IMR-90 (cell line): ENCODE results near the gene APAF1. TPM values are rescaled to one million over a fixed set of nuclear protein-coding genes. Genes with fewer than 3 reads are reported as not detected.

Experiments
- ATAC-seq: fragments of 200-7000 bp; cut with Tn5 transposase; 2 replicates; pipeline ENCODE4 v1.9.1; 2020; ENCODE audit warnings: low read depth, mild to moderate bottlenecking, moderate library complexity
- BruUV-seq: library from RNA; stranded (reverse); fragments of 400-500 nt; replicated peaks from 2 replicates; lab custom pipeline; 2021; lab: Mats Ljungman, UMichigan
- CTCF ChIA-PET: fragments of 300-600 bp; formaldehyde crosslinking; extraction: SDS; loops from one replicate; lab custom pipeline; 2021; ENCODE audit warnings: antibody characterized with exemption; lab: Yijun Ruan, JAX
- POLR2A ChIA-PET: fragments of 300-600 bp; sonication (Branson Sonifier 250); formaldehyde crosslinking; loops from one replicate; lab custom pipeline; 2022; ENCODE audit warnings: antibody characterized with exemption; ENCODE audit not compliant: unreplicated experiment; lab: Charles Lee
- DNase-seq: peaks from one replicate; pipeline ENCODE4 v3.0.0; 2013
- H2AFZ ChIP-seq: replicated peaks from 2 replicates; pipeline ENCODE3; 2013; ENCODE audit warnings: low read length, mild to moderate bottlenecking; ENCODE audit not compliant: poor library complexity
- H2AK5ac ChIP-seq: 2 replicates; pipeline ENCODE4 v1.6.1; 2013; ENCODE audit warnings: low read depth, low read length, inconsistent platforms
- H2AK9ac ChIP-seq: replicated peaks from 2 replicates; pipeline ENCODE3; 2013; ENCODE audit warnings: mild to moderate bottlenecking, low read depth, low read length, moderate library complexity; ENCODE audit not compliant: poor library complexity
- H2BK120ac ChIP-seq: 2 replicates; pipeline ENCODE4 v1.6.1; 2013; ENCODE audit warnings: low read depth, low read length, inconsistent platforms
- H2BK15ac ChIP-seq: 3 replicates; pipeline ENCODE4 v1.6.1; 2013; ENCODE audit warnings: low read depth, low read length, inconsistent platforms
- H2BK20ac ChIP-seq: 2 replicates; pipeline ENCODE4 v1.6.1; 2013; ENCODE audit warnings: low read depth, mild to moderate bottlenecking, inconsistent platforms, low read length, moderate library complexity
- H2BK5ac ChIP-seq: 2 replicates; pipeline ENCODE4 v1.6.1; 2013; ENCODE audit warnings: mild to moderate bottlenecking, low read depth, low read length, inconsistent platforms; ENCODE audit not compliant: poor library complexity, severe bottlenecking
- H3K14ac ChIP-seq: replicated peaks from 2 replicates; pipeline ENCODE4 v1.6.1; 2013; ENCODE audit warnings: low read depth, low read length, inconsistent platforms
- H3K18ac ChIP-seq: 2 replicates; pipeline ENCODE4 v1.6.1; 2013; ENCODE audit warnings: low read depth, low read length, control low read depth
- H3K23ac ChIP-seq: 2 replicates; pipeline ENCODE4 v1.6.1; 2013; ENCODE audit warnings: low read depth, low read length, inconsistent platforms
- H3K27ac ChIP-seq: 2 replicates; pipeline ENCODE4 v1.5.1; 2013; ENCODE audit warnings: mild to moderate bottlenecking, control low read depth, low read length; ENCODE audit not compliant: insufficient read depth
- H3K27me3 ChIP-seq: 2 replicates; pipeline ENCODE4 v1.6.1; 2013; ENCODE audit warnings: low read length; ENCODE audit not compliant: control insufficient read depth, insufficient read depth
- H3K36me3 ChIP-seq: 2 replicates; pipeline ENCODE4 v1.6.1; 2013; ENCODE audit warnings: low read length, mixed read lengths; ENCODE audit not compliant: control insufficient read depth, insufficient read depth
- H3K4ac ChIP-seq: 2 replicates; pipeline ENCODE4 v1.6.1; 2013; ENCODE audit warnings: low read depth, low read length, inconsistent platforms
- H3K4me1 ChIP-seq: 2 replicates; pipeline ENCODE4 v1.6.1; 2013; ENCODE audit warnings: low read length, mixed read lengths; ENCODE audit not compliant: control insufficient read depth, insufficient read depth
- H3K4me2 ChIP-seq: 2 replicates; pipeline ENCODE4 v1.6.1; 2013; ENCODE audit warnings: low read depth, mild to moderate bottlenecking, control low read depth, low read length, moderate library complexity
- H3K4me3 ChIP-seq: 2 replicates; pipeline ENCODE4 v1.5.1; 2013; ENCODE audit warnings: low read depth, mild to moderate bottlenecking, control low read depth, low read length, moderate library complexity; ENCODE audit not compliant: insufficient read depth
- H3K56ac ChIP-seq: 2 replicates; pipeline ENCODE4 v1.6.1; 2013; ENCODE audit warnings: low read length, inconsistent platforms; ENCODE audit not compliant: insufficient read depth; ENCODE audit errors: extremely low read depth
- H3K79me1 ChIP-seq, 2 experiments: 2 replicates each; pipeline ENCODE4 v1.6.1; 2013; ENCODE audit warnings: low read length in 2 of 2, inconsistent platforms in 1 of 2, low read depth in 1 of 2
- H3K9ac ChIP-seq: 2 replicates; pipeline ENCODE4 v1.6.1; 2013; ENCODE audit warnings: low read depth, low read length, control low read depth
- H3K9me1 ChIP-seq: 2 replicates; pipeline ENCODE4 v1.6.1; 2013; ENCODE audit warnings: low read length, inconsistent platforms; ENCODE audit not compliant: insufficient read depth
- H3K9me3 ChIP-seq: 2 replicates; pipeline ENCODE4 v1.6.1; 2013; ENCODE audit warnings: low read length; ENCODE audit not compliant: control insufficient read depth, insufficient read depth
- H4K20me1 ChIP-seq: 2 replicates; pipeline ENCODE4 v1.6.1; 2013; ENCODE audit warnings: low read length, inconsistent platforms; ENCODE audit not compliant: insufficient read depth
- H4K5ac ChIP-seq: 2 replicates; pipeline ENCODE4 v1.6.1; 2013; ENCODE audit warnings: mild to moderate bottlenecking, low read depth, low read length, control low read depth
- H4K8ac ChIP-seq, 2 experiments: 2 replicates each; pipeline ENCODE4 v1.6.1; 2013; ENCODE audit warnings: low read depth in 2 of 2, low read length in 2 of 2, control low read depth in 1 of 2, inconsistent platforms in 1 of 2
- H4K91ac ChIP-seq: 2 replicates; pipeline ENCODE4 v1.6.1; 2013; ENCODE audit warnings: low read depth, low read length, inconsistent platforms; ENCODE audit not compliant: insufficient read depth
- BHLHE40 ChIP-seq: fragments of 150-350 bp; IDR thresholded peaks from 2 replicates; pipeline ENCODE4 v1.6.1; 2016; ENCODE audit warnings: mild to moderate bottlenecking, low read depth, low read length
- CHD1 ChIP-seq: IDR thresholded peaks from 2 replicates; pipeline ENCODE4 v1.6.1; 2012; ENCODE audit warnings: low read depth, low read length, improper control_type of control experiment
- ELK1 ChIP-seq: fragments of 150-350 bp; IDR thresholded peaks from 2 replicates; pipeline ENCODE4 v1.6.1; 2016; ENCODE audit warnings: low read depth, mild to moderate bottlenecking, low read length, moderate library complexity, borderline replicate concordance
- FOS ChIP-seq: fragments of 150-350 bp; IDR thresholded peaks from 2 replicates; pipeline ENCODE4 v1.6.1; 2016; ENCODE audit warnings: low read depth, low read length
- MAFK ChIP-seq: IDR thresholded peaks from 2 replicates; pipeline ENCODE4 v1.6.1; 2012; ENCODE audit warnings: low read depth, low read length, improper control_type of control experiment
- MAZ ChIP-seq: IDR thresholded peaks from 2 replicates; pipeline ENCODE4 v1.6.1; 2012; ENCODE audit warnings: low read depth, mild to moderate bottlenecking, low read length, improper control_type of control experiment, moderate library complexity, borderline replicate concordance
- MXI1 ChIP-seq: IDR thresholded peaks from 2 replicates; pipeline ENCODE4 v1.6.1; 2012; ENCODE audit warnings: low read depth, mild to moderate bottlenecking, low read length, moderate library complexity, borderline replicate concordance
- NFE2L2 ChIP-seq: fragments of 150-350 bp; IDR thresholded peaks from 2 replicates; pipeline ENCODE4 v1.6.1; 2016; ENCODE audit warnings: low read depth, mild to moderate bottlenecking, low read length
- POLR2A ChIP-seq: IDR thresholded peaks from 2 replicates; pipeline ENCODE4 v1.6.1; 2012; ENCODE audit warnings: mild to moderate bottlenecking, low read depth, low read length
- RAD21 ChIP-seq: IDR thresholded peaks from 2 replicates; pipeline ENCODE4 v1.6.1; 2012; ENCODE audit warnings: low read length, improper control_type of control experiment
- RCOR1 ChIP-seq: IDR thresholded peaks from 2 replicates; pipeline ENCODE4 v1.6.1; 2012; ENCODE audit warnings: mild to moderate bottlenecking, low read length, improper control_type of control experiment; ENCODE audit not compliant: insufficient replicate concordance
- RFX5 ChIP-seq: IDR thresholded peaks from 2 replicates; pipeline ENCODE4 v1.8.0; 2012; ENCODE audit warnings: low read depth, mild to moderate bottlenecking, low read length, moderate library complexity
- WGBS, 2 experiments: methylation state at CpG; one replicate each; pipeline versions ENCODE4 v1.1.5 to v1.1.7; 2013; ENCODE audit warnings: missing lambda C conversion rate in 2 of 2; ENCODE audit not compliant: insufficient read length in 1 of 2; ENCODE audit errors: extremely low coverage in 2 of 2; 5-methylcytosine and 5-hydroxymethylcytosine counted together
- dilution Hi-C: fragments of 300-500 bp; cut with HindIII; formaldehyde crosslinking; loops from one replicate; pipeline ENCODE4 v1.14.3; 2018; ENCODE audit warnings: low sequenced_read_pairs; ENCODE audit not compliant: unreplicated experiment
- in situ Hi-C: fragments of 300-500 bp; cut with MboI; formaldehyde crosslinking; loops from 3 replicates; pipeline ENCODE4 v1.14.3; 2019; ENCODE audit warnings: low sequenced_read_pairs, inconsistent platforms, mixed read lengths
- intact Hi-C: fragments of 100-400 bp; cut with micrococcal nuclease; formaldehyde crosslinking; loops from 2 replicates; pipeline ENCODE4 v1.10.0; 2022
- polyA plus RNA-seq, 3 experiments: library from polyadenylated mRNA; depleted of rRNA; stranded (reverse); fragments of >200 nt; gene quantifications; 2 replicates each; pipeline ENCODE4 v1.2.3, GENCODE V29; 2012; ENCODE audit warnings: low replicate concordance in 1 of 3
- total RNA-seq: library from RNA; depleted of rRNA; stranded (reverse); fragments of >200 nt; gene quantifications from 2 replicates; pipeline ENCODE4 v1.2.3, GENCODE V29; 2012
- TF ChIP-seq, protein P1 (sequence below): fragments of 150-350 bp; IDR thresholded peaks from 2 replicates; pipeline ENCODE4 v1.6.1; 2017; ENCODE audit warnings: mild to moderate bottlenecking, antibody characterized with exemption, low read length, low read depth
- TF ChIP-seq, protein P2 (sequence below): conservative IDR thresholded peaks from 2 replicates; pipeline ENCODE4 v1.5.1; 2012; ENCODE audit warnings: mild to moderate bottlenecking, low read depth, low read length, improper control_type of control experiment

The APAF1 gene
- total and polyA plus RNA-seq, 2 of the 4 experiments (the other 2 are of a cell fraction) = 10.9 to 32.8 TPM

GRCh38 chr12:98772818-98773217 lies 127.7 kb downstream of the APAF1 start:
- H3K4me1 ChIP-seq = no peaks in the 10 kb centered on the region
- H3K27me3 ChIP-seq = no peaks in the 10 kb centered on the region
- H3K56ac ChIP-seq = no peak overlapping the region
- CTCF ChIA-PET = no interaction called here
- H2BK120ac ChIP-seq = no peak overlapping the region
- H4K8ac ChIP-seq = no peak overlapping the region
- H3K9me3 ChIP-seq = no peaks in the 10 kb centered on the region
- H4K91ac ChIP-seq = no peak overlapping the region
- H2AK5ac ChIP-seq = no peak overlapping the region
- no peak overlapping the region for H3K4me3 ChIP-seq
- no peak overlapping the region for H3K27ac ChIP-seq
- intact Hi-C loops = no loop called here
- no peak for ATAC-seq
- dilution Hi-C loops = no loop called here
- no peak overlapping the region for H3K14ac ChIP-seq
- no peaks in the 10 kb centered on the region for H3K79me1 ChIP-seq
- H2BK15ac ChIP-seq = no peak overlapping the region
- H2AK9ac ChIP-seq = no peak overlapping the region
- in situ Hi-C loops = no loop called here
- H3K4ac ChIP-seq = no peak overlapping the region
- no peak overlapping the region for H2BK5ac ChIP-seq
- POLR2A ChIA-PET = interaction anchor here (0.7 kb wide), 1 partner anchor 8 kb away, joined by 3 read pairs; no protein-coding TSS in a partner anchor
- no peak overlapping the region for H3K23ac ChIP-seq
- H3K4me2 ChIP-seq = no peak overlapping the region
- TF ChIP-seq RAD21 (no peak), NFE2L2 (no peak), FOS (no peak), MXI1 (no peak), RFX5 (no peak), CHD1 (no peak), POLR2A (no peak), MAZ (no peak), BHLHE40 (no peak), MAFK (no peak), RCOR1 (no peak), ELK1 (no peak)
- TF ChIP-seq, protein P1, sequence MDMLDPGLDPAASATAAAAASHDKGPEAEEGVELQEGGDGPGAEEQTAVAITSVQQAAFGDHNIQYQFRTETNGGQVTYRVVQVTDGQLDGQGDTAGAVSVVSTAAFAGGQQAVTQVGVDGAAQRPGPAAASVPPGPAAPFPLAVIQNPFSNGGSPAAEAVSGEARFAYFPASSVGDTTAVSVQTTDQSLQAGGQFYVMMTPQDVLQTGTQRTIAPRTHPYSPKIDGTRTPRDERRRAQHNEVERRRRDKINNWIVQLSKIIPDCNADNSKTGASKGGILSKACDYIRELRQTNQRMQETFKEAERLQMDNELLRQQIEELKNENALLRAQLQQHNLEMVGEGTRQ = no peak
- TF ChIP-seq, protein P2, sequence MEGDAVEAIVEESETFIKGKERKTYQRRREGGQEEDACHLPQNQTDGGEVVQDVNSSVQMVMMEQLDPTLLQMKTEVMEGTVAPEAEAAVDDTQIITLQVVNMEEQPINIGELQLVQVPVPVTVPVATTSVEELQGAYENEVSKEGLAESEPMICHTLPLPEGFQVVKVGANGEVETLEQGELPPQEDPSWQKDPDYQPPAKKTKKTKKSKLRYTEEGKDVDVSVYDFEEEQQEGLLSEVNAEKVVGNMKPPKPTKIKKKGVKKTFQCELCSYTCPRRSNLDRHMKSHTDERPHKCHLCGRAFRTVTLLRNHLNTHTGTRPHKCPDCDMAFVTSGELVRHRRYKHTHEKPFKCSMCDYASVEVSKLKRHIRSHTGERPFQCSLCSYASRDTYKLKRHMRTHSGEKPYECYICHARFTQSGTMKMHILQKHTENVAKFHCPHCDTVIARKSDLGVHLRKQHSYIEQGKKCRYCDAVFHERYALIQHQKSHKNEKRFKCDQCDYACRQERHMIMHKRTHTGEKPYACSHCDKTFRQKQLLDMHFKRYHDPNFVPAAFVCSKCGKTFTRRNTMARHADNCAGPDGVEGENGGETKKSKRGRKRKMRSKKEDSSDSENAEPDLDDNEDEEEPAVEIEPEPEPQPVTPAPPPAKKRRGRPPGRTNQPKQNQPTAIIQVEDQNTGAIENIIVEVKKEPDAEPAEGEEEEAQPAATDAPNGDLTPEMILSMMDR = no peak
- H3K36me3 ChIP-seq = no peaks in the 10 kb centered on the region
- no peak overlapping the region for H4K5ac ChIP-seq
- no peaks in the 10 kb centered on the region for H4K20me1 ChIP-seq
- H3K9me1 ChIP-seq = no peaks in the 10 kb centered on the region
- DNase-seq = no peak
- no CpG with 5 or more reads among the region's 3 CpGs for WGBS, 2 experiments
- H2AFZ ChIP-seq = no peak overlapping the region
- no peak overlapping the region for H2BK20ac ChIP-seq
- no peak overlapping the region for H3K18ac ChIP-seq
- no TSS peak for BruUV-seq
- H3K9ac ChIP-seq = no peak overlapping the region
